PC-9 (cell line): ENCODE results near the gene SSNA1.

Source experiments
- EZH2 ChIP-seq: fragments of 200-600 bp; sonication (generic); IDR thresholded peaks from 2 replicates; pipeline ENCODE4 v1.8.0; 2017; ENCODE audit warnings: antibody characterized with exemption, low read depth
- TF ChIP-seq, protein P1 (sequence below): fragments of 200-600 bp; sonication (generic); conservative IDR thresholded peaks from 2 replicates; pipeline ENCODE4 v1.6.1; 2017; ENCODE audit warnings: mixed run types, antibody characterized with exemption, mild to moderate bottlenecking, moderate library complexity

DNA sequence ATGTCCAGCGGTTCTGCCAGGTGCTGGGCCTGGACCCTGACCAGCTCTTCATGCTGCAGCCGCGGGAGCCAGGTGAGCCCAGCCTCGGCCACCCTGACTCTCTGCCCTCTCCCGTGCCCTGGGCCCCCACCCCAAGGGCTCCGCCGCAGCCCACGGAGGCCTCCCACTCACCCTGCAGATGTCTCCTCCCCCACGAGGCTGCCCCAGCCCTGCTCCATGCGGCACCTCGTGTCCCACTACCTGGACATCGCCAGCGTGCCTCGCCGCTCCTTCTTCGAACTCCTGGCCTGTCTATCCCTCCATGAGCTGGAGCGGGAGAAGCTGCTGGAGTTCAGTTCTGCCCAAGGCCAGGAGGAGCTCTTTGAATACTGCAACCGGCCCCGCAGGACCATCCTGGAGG is 26.1 kb downstream of the SSNA1 start:
- TF ChIP-seq, protein P1, sequence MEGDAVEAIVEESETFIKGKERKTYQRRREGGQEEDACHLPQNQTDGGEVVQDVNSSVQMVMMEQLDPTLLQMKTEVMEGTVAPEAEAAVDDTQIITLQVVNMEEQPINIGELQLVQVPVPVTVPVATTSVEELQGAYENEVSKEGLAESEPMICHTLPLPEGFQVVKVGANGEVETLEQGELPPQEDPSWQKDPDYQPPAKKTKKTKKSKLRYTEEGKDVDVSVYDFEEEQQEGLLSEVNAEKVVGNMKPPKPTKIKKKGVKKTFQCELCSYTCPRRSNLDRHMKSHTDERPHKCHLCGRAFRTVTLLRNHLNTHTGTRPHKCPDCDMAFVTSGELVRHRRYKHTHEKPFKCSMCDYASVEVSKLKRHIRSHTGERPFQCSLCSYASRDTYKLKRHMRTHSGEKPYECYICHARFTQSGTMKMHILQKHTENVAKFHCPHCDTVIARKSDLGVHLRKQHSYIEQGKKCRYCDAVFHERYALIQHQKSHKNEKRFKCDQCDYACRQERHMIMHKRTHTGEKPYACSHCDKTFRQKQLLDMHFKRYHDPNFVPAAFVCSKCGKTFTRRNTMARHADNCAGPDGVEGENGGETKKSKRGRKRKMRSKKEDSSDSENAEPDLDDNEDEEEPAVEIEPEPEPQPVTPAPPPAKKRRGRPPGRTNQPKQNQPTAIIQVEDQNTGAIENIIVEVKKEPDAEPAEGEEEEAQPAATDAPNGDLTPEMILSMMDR = no peak
- no peak for TF ChIP-seq EZH2
